ENCODE data around the gene LOXL1. TPM values are rescaled to one million over a fixed set of nuclear protein-coding genes. Genes with fewer than 3 reads are reported as not detected.

Gene LOXL1
- total and polyA plus RNA-seq, 2 of the 13 experiments (the other 11 are each of a cell fraction or from before 2014, with no cell fraction given), result 0.51 to 1.3 TPM

Other genes starting within 250 kb of the LOXL1 start
- gene CD276, start 242.1 kb upstream of the LOXL1 start, total RNA-seq (2016; rRNA removed; fragmentation: Illumina TruSeq; extraction: Trizol), result 32.4 and 55.2 TPM in 2 replicates
- gene CD276, start 242.1 kb upstream of the LOXL1 start, polyA plus RNA-seq (2011; rRNA removed), result 24.6 and 28.0 TPM in 2 replicates
- gene INSYN1, start 173.1 kb upstream of the LOXL1 start, total RNA-seq (2016; rRNA removed; fragmentation: Illumina TruSeq; extraction: Trizol), result not detected in 2 replicates
- gene INSYN1, start 173.1 kb upstream of the LOXL1 start, polyA plus RNA-seq (2011; rRNA removed), result not detected in 2 replicates
- not detected in 2 replicates for gene TBC1D21, start 52.9 kb upstream of the LOXL1 start, total RNA-seq (2016; rRNA removed; fragmentation: Illumina TruSeq; extraction: Trizol)
- gene TBC1D21, start 52.9 kb upstream of the LOXL1 start, polyA plus RNA-seq (2011; rRNA removed), result not detected in 2 replicates
- 2.7 and 3.7 TPM in 2 replicates for gene STOML1, start 65.8 kb downstream of the LOXL1 start, total RNA-seq (2016; rRNA removed; fragmentation: Illumina TruSeq; extraction: Trizol)
- 3.5 TPM in 2 replicates for gene STOML1, start 65.8 kb downstream of the LOXL1 start, polyA plus RNA-seq (2011; rRNA removed)
- gene PML, start 68.3 kb downstream of the LOXL1 start, total RNA-seq (2016; rRNA removed; fragmentation: Illumina TruSeq; extraction: Trizol), result 2.9 and 3.9 TPM in 2 replicates
- 2.9 and 3.9 TPM in 2 replicates for gene PML, start 68.3 kb downstream of the LOXL1 start, polyA plus RNA-seq (2011; rRNA removed)
- 0.04 TPM in 1 of 2 replicates, not detected in the other for gene GOLGA6A, start 156.1 kb downstream of the LOXL1 start, total RNA-seq (2016; rRNA removed; fragmentation: Illumina TruSeq; extraction: Trizol)
- 0.22 TPM in 1 of 2 replicates, not detected in the other for gene GOLGA6A, start 156.1 kb downstream of the LOXL1 start, polyA plus RNA-seq (2011; rRNA removed)
- not detected in 2 replicates for gene ISLR2, start 204.1 kb downstream of the LOXL1 start, total RNA-seq (2016; rRNA removed; fragmentation: Illumina TruSeq; extraction: Trizol)
- not detected in 2 replicates for gene ISLR2, start 204.1 kb downstream of the LOXL1 start, polyA plus RNA-seq (2011; rRNA removed)
- gene ISLR, start 247.2 kb downstream of the LOXL1 start, total RNA-seq (2016; rRNA removed; fragmentation: Illumina TruSeq; extraction: Trizol), result not detected in 2 replicates
- not detected in 2 replicates for gene ISLR, start 247.2 kb downstream of the LOXL1 start, polyA plus RNA-seq (2011; rRNA removed)